Activated T-cell treated with anti-CD3 and anti-CD28 coated beads, Interleukin-2, amount 50 U/mL, for 1 hour (primary cell): ENCODE data around the gene LGR4.

Experiments
- DNase-seq: peaks from one replicate; pipeline ENCODE4 v3.0.0-alpha.2; 2020

Gene LGR4

DNA sequence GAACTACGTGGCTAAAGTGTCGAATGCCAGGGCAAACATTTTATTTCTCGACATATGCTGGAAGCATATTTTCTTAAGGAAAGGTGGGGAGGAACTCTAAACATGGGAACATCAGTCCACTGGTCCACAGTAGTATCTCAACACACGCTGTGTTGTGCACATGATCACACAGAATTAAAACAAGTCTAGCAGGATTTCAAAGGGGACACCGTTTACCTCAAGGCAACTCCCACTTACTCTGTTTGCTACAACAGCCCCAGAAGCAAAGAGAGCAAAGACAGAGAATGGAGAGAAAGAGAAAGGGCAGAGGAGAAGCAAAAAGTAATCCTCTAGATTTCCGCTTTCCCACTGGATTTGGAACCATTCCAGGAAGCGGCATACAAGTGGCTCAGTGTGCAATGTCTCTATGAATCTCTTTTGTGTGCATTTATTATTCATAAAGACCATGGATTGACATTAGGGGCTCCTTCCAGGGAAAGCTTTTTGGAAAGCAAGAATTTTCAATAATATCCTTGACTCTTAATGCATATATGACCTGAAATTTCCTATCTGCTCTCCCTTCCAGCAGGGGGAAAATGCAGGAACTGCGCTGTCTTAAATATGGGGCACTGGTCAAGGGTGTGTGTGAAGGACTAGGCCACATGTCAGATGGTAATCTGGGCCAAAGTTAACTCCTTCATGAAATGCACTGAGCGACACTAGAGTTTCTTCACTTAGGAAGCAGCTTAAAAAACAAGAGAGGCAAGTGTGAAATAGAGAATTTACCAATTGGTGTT lies 74.8 kb downstream of the LGR4 start:
- no peak for DNase-seq

DNA sequence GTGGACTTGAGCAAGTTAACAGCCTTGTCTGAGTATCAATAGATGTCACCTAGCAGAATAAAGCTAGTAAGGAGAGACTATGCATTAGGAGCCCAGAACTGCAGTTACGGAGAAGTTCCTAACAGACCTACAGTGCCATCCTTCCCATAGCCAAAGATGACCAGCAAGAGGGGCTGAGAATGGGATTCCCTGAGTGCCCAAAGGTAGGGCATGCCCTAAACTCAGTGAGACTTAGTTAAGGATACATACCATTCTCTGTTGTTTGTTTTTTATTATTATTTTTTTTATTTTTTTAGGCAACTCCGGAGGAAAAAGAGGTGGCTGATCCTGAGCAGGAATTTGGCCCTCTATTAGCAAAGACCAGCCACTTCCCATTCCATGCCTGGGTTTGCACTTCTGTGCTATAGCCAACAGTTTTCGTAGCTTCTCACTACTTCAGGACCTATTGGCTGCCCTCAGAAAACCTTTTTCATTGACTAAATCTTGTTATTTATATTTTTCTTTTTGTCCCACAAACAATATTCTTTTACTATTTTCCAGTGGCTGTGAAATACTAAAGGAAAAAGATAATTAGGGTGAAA lies 76.2 kb downstream of the LGR4 start:
- no peak for DNase-seq

DNA sequence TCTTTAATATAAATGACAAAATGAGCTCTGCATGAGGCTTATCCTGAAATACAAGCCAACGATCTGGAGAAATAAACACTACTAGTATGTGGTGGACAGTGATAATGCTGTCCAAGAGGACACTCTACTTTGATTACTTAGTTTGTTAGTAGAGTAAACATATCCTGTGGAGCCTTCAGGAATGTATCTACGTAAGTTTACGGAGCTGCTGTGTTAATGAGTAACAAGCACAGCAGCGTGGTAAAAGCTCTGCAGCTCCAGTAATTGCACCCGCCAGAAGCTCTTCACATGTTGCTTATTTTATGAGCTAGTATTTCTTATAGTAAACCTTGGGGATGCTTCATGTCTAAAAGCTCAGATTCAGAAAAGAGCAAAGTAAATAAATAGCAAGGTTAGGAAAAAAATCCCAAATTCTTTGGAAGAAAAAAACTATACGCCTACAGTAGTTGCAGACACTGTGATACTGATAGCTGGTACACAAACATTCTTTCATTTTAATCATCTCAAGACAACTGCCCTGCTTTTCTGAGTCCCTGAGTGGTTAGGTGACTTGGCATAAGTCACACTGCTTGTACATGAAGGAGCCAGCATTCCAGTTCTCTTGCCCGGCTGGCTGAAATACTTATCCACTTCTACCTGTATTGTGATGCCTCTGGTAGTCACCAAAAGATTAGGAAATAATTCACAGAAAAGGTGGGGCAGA lies 76.9 kb downstream of the LGR4 start:
- no peak for DNase-seq

DNA sequence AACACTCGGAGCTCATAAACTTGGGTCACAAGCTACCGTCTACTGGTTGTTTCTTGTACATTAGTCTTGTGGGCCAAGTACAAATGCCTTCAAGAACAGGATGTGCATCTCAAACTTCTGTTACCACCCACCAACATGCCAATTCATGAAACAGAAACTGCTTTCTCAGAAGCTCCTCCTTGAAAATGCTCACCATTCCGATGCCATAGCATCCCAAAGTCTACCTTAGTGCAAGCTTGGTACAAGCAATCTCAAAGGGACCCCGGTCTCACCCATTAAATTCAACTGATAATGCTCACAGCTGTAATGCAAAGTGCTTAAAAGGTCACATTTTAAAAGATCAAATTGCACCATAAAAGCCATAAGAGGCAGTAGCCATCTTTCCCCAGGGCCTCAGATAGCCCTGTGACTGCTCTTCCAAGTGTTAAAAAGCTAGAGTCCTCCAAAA lies 77.8 kb downstream of the LGR4 start:
- no peak for DNase-seq

DNA sequence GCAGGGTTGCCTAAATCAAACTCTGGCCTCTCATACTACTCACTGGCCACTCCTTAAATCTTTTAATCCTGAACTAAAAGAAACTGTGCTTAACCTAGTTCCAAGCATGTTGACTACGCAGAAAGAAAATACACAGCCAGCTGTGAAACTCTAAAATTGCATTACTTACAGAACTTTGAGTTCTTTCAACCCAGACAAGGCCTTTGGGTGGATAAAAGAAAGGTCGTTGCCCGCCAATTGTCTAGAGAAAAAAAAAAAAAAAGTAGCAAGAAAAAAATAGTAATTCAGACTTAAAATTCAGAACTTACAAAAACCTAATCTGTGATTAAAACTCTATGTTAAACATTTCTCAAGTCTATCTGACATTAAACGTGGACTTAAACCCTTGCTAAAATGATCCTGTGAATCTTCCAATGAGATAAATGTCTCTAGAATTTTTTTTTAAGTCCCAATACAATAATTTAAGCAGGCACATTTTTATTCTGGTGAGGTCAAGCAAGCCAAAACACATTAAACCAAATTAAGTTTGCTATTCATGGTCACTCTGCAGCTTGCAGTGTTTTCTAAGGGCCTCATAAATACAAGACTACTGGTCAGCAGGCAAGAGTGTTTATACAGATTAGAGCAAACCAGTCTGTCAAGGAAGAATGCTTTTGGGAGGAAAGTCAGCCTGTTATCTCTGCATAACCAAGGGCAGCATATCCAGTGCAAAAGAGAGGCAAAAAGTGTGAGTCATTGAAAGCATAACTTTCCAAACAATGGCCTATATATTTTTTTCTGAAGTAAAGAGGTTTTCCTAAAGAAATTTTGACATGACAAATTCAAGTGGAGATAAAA lies 80.1 kb downstream of the LGR4 start:
- no peak for DNase-seq

DNA sequence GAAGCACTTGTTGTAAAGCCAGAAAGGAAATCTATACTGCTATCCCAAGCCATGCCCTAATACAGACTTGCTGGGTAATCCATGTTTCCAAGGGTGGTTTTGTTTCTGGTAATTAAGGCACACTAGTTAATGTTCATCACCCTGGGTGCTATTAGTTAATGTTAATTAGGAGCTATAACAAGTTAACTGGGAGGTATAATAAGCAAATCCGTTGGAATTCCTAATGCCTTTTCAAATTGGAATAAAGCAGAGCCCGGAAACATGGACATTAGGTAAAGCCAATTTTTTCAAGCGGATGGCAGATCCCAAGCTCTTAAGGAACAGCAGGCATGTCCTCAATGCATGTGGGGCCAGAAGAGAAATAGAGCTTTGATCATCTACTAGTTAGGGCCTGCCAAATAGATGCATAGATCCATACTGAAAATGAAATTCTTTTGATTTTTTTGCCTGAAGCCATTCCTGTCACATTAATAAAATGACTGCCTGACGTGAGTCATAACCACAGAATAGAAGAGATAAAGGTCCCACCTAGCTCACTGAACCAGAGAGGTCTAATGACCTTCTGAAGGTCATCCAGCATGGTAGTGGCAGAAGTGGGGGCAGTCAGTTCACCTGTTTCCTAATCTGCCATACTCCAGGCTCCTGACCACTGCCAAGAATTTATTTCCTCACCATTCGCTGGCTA lies 81.1 kb downstream of the LGR4 start:
- no peak for DNase-seq

DNA sequence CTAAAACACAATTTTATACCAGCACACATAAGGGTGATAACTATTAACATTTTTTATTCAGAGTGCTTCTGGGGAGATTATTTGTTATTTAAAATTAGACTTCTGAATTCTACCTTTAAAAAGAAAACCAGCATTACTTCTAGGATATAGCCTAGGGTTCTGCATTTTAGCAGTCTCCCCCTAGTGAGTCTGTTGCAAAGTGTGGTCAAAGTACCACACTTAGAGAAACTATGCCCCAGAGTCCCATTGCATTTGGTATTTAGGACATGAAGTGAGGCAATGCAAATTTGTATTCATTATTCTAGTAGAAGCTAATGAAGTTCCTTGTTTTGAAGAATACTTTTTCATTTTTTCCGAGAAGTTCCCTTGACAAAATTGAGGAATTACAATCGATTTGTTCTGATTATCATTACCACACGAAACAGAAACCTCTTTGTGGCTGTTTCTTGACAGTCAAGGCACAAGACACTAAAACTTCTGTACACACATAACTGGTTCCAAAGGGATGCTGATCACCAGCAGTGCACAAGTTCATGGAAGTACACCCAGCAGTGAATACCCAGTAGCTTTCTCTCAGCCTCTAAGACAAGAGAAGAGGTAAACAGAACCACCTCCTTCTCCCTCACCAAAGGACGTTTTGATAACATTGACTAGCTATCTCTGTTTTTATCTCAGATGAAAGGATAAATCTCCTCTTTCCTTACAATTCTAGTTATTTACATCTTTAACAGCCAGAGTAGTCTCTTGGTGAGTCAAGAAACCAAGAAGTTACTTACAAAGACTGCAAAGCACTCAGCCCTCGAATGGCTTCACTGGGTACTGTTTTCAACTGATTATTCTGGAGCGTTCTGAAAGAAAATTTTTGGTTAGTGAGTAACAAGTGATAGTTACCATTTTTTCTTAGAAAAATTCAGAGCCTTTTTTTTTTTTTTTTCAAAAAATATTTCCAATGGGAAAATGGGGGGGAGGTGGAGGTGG lies 82.0 kb downstream of the LGR4 start:
- no peak for DNase-seq

DNA sequence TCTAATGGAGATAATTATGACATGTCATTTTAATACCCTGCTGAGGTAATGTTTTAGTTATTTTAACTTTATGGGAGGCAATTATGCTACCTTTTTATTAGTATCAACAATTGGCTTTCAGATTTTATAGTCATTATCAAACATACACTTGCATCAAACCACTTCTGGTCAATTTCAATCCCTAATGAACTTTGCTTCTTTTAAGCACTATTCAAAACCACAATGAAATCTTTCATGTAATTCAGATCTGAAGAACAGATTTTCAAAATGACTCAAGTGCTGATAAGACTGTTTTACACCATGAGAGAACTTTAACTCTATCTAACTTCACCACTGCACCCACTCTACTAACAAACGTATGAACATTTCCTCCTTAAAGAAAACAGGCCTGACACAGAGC lies 83.7 kb downstream of the LGR4 start:
- DNase-seq = no peak

DNA sequence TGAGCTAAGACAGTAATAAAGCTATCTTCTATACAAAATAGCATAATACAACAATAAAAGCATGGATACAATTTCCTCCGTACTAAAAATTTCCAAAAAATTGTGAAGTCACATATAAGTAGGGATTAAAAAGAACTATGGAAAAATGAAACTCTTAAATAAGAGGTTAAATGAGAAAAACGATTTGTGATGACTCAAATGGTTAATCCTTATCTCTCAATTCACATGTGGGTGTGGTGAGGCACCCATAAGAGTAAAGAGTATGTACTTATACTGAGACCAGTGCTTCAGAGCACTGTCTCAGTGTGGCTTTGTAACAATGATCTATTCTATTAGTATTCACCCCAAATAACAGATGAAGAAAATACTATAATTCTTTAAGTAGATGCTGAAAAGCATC lies 84.6 kb downstream of the LGR4 start:
- DNase-seq = no peak

DNA sequence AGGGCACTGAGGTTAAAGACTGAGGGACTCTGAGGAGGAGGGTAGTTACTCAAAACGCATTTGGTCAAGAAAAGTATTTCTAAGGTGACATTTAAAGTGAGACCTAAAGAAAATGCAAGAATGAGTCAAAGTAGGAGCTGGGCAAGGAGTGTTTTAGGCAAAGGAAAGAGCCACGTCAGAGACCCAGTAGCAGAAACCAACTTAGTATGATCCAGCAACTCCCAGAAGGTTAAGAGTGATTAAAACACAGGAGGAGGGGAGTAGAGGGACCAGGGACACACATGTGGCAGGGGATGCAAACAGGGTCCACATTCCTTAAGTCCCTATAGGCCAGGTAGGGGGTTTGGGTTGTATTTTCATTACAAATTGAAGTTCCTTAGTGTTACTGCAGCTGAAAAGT lies 85.2 kb downstream of the LGR4 start:
- DNase-seq = no peak

DNA sequence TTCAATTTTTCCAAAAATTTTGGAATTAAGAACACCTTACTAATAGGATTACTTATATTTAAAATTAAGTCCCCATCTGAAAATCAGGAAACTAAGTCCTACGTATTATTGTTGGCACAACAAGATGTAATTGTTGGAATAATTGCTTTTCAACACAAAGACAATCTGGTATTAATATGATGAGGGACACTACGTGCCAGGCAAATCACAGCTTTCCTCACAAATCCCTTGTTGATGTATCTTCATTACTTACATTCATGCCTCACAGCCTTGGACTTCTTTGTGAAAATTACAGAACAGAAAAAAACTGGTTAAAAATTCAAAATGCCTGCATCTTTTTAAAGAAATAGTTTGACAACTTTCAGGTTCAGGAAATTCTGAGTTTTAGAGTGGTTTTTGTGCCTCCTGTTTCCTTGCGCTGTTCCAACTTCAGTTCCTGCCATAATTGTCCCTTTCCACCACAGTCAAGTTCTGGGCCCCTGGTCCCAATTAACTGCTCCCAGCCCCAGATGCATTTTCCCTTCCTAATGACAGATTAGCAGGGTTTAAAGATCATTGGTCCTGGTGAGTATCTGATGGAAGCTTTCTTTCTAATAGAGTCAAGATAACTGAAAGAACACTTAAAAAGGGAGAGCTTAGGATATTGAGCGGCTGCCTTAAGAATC lies 86.3 kb downstream of the LGR4 start:
- no peak for DNase-seq

DNA sequence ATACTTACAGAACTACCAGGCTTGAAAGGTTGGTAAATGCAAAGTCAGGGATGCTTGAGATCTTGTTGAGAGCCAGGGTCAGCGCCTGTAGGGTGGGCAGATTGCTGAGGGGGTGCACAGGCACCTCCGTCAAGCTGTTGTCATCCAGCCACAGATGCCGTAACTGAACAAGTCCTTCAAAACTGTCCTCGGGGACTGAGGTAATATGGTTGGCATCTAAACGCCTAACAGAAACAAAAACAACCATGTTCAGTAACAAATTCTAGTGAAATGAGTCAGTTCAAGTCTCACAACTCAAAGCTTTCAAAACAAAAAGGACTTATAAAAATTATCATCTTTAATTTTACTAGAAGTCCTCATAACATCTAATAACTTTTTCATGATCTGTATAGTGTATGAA lies 87.3 kb downstream of the LGR4 start:
- DNase-seq = no peak

DNA sequence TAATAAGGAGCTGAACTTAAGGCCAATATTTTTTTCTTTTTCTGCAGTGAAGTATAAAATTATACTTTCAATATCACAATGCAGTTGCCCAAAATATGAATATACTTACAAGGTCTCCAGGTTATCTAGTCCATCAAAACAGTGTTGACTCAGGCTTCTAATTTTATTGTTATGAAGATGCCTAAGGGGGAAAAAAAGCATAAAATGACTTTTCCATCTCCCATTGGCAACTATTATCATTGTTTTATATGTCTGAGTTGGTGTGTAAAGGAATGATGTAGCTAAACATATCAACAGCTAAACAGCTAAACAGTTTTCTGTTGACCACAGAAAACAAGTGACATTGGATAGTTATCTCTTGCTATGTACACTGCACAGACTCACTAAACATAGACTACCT lies 88.4 kb downstream of the LGR4 start:
- no peak for DNase-seq

DNA sequence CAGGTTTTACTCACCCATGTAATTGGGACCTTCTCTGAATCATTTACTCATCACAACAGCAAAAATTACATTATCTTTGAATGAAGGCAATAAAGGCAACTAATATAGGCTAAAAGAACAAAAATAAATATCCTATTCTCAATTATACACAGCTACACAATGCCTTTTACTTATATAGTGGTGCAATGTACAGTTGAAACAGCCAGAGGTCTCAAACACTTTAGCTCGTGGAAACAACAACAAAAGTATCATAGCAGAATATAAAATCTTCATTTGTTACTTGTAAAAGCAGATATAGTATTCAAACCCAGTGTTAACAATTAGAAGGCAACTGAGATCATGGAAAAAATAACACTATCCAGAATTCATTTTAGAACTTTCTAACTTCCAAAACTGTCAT lies 88.9 kb downstream of the LGR4 start:
- no peak for DNase-seq

DNA sequence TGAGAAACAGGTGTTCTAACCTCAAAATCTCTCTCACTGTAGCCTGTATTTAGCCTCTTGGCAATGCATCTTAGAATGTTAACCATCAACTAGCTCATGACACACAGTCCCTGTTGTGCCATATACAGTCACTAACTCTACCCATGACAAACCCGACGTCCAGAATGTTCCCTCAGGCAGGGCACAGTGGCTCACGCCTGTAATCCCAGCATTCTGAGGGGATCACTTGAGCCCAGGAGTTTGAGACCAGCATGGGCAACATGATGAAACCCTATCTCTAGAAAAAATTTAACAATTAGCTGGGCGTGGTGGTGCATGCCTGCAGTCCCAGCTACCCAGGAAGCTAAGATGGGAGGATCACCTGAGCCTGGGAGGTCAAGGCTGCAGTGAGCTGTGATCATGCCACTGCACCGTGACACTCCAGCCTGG lies 91.3 kb downstream of the LGR4 start:
- no peak for DNase-seq

DNA sequence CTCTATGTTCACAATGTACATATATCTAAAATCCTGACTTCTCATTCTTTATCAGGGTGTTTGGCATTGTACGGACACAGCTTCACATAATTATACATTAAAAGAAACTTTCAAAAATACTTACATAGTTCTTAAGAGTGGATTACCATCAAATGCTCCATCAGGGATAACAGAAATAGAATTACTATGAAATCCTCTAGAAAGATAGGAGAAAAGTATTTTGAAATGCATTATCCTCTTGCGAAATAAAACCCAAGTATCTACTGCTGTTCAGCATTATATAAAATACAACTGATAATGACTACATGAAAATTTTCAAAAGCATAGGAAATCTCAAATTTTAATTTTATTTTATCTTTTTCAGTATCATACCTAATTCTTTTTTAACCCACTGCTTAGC lies 91.8 kb downstream of the LGR4 start:
- no peak for DNase-seq

DNA sequence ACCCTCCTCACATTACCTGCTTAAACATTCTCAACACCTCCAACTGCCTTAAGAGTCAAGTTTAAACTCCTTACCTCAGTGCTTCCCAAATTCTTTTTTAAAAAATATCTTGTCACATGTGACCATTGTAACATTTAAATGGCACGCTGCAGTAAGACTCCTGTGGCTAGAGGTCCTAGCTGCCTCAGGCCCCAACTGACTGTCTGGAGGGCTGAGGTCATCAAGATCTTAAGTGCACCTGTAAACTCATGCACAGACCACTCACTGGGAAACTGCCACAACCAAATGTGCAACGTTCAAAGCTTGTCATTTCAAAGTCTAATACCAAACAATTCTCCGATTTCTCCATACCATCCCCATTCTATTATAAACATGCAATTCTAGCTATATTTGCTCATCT lies 93.1 kb downstream of the LGR4 start:
- DNase-seq = no peak

DNA sequence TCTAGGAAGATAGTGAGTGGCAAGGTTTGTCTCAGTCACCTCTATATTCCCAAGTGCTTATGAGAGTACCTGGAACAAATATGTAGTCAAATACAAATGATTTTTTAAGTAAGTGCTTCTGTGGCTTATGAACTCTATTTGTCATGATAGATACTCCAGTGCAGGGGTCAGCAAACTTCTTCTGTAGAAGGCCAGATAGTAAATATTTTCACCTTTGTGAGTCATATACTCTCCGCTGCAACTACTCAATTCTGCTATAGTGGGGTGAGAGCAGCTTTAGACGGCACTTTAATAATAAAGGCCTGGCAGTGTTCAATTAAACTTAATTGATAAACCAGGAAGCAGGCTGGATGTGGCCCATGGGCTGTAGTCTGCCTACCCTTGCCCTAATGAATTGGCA lies 97.2 kb downstream of the LGR4 start:
- no peak for DNase-seq

DNA sequence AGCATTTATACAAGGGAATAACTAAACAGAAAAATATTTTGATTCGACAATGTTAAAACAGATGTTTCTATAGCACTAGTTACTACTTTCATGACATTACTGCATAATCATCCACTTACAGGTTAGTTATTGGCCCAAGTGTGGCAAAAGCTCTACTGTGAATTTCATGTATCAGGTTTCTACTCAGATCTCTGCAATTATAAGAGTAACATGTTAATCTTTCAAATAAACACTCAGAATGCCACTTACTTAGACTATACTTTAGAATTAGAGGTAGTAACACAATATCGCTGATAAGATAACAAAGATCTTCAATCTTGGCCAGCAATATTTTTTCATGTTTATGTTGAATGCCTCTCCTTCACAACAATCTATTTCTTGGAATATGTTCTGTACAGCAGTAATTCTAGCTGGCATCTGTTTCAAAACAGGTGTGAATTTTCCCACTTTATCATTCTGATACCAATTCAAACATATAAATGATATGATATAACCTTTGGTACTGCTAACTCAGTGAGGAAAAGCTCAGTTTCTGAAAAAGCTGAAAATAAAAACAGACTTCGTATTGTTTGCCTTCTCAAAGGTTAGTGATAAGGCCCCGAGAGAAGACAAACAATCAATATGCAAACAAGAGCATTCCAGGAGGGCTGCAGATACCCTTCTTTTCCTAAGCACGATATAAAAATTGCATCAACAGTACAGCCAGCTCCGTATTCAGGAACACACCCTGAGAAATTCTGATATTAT lies 98.6 kb downstream of the LGR4 start:
- DNase-seq = no peak

DNA sequence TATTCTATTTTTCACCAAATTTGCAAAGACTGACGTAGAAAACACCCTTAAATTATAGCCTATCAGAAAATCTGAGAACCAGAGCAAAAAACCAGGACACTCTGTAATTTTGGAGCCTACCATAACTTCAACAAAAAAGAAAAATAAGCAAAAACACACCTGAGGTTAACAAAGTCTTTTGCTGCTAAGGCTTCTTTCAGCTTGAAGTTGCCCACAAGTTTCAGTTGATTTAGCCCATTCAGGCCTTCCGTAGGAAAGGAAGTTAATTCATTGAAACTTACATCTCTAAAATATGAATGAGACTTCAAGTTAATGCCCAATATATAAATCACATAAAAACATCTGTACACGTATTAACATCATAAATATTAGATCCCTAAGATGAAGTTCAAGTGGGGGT lies 99.2 kb downstream of the LGR4 start:
- DNase-seq = no peak
